Choroid plexus epithelial cell (primary cell): Measurements from ENCODE around the gene GNPDA1.
A peak's percentile ranks its signal among the peaks of the same experiment; 100 is the strongest.

ENCODE experiments used
- DNase-seq: peaks from one replicate; pipeline ENCODE4 v3.0.0-alpha.2; 2010; ENCODE audit warnings: low read depth
- H3K4me3 ChIP-seq: 2 replicates; pipeline ENCODE4 v1.5.1; 2011; ENCODE audit warnings: low read depth, mild to moderate bottlenecking, control low read depth, low read length, moderate library complexity
- TF ChIP-seq, protein P1 (sequence below): conservative IDR thresholded peaks from 2 replicates; pipeline ENCODE4 v1.5.1; 2011; ENCODE audit warnings: low read depth, mild to moderate bottlenecking, control low read depth, inconsistent platforms, low read length, moderate library complexity

Gene GNPDA1

DNA sequence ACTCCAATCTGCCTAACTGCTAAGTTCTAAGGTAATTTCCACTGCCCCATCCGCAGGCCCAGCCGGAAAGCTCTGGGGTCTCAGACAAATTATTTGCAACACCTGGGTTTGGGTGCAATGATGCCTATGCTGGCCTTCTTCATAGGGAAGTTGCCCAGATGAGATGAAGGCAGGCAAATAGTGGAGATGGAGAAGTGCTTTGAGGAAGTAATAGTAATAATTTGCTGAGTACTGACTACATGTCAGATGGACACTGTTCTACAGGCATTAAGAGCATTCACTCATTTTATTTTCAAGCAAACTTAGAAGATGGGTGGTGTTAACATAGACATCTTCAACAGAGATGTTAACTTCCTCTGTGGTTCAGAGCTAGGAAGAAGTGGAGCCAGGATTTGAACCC is 58.6 kb downstream of the GNPDA1 start:
- DNase-seq: no peak
- TF ChIP-seq, protein P1, sequence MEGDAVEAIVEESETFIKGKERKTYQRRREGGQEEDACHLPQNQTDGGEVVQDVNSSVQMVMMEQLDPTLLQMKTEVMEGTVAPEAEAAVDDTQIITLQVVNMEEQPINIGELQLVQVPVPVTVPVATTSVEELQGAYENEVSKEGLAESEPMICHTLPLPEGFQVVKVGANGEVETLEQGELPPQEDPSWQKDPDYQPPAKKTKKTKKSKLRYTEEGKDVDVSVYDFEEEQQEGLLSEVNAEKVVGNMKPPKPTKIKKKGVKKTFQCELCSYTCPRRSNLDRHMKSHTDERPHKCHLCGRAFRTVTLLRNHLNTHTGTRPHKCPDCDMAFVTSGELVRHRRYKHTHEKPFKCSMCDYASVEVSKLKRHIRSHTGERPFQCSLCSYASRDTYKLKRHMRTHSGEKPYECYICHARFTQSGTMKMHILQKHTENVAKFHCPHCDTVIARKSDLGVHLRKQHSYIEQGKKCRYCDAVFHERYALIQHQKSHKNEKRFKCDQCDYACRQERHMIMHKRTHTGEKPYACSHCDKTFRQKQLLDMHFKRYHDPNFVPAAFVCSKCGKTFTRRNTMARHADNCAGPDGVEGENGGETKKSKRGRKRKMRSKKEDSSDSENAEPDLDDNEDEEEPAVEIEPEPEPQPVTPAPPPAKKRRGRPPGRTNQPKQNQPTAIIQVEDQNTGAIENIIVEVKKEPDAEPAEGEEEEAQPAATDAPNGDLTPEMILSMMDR: no peak
- no peak overlapping the region for H3K4me3 ChIP-seq

DNA sequence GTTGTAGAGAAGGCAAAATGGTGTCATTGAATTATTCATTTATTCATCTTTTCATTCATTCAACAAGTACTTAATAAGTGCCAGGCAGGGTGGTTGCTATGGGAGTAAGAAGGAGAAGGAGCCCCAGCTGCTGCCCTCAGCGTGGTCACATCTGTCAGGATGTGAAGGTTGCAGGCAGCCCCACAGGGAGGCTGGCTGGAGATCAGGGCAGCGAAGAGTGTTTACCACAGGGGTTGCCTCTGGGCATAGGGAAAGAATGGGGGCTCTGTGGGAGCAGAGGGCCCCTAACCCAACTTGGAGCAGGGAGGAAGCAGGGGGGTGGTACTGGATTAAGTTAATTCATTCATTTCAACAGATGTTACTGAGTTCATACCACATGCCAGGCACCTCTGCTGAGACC is 60.8 kb downstream of the GNPDA1 start:
- no peak for DNase-seq
- no peak overlapping the region for H3K4me3 ChIP-seq
- TF ChIP-seq, protein P1: no peak

DNA sequence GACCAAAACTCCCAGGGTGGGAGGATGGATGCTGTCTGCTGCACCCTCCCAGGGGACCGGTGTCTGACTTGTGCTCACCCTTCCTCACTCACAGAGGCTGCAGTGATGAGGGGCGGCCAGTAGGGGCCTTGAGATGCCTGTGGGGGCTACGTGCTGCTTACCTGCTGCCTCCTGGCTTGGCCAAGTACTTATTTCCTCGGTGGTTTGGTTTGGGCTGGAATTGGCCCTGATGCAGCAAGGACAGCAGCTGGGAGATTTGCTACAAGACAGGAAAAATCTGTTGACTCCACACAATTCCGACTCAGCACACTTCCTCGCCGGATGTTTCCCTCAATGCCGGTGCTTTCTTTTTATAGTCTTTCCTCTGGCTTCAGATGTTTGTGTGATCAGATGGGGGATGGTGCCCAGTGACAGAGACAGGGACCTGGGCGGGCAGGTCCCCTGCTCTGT is 61.5 kb downstream of the GNPDA1 start:
- peak; percentile 26 for DNase-seq
- TF ChIP-seq, protein P1: peak; percentile 68
- no peak overlapping the region for H3K4me3 ChIP-seq
